ENCODE data around the gene ENTPD1. TPM values are rescaled to one million over a fixed set of nuclear protein-coding genes. Genes with fewer than 3 reads are reported as not detected.

Gene ENTPD1
- total RNA-seq, 1 donor from 2014 or later = 0.95 TPM

GRCh38 chr10:95759233-95759826 is 3.4 kb downstream of the ENTPD1 start:
- Mint-ChIP-seq H3K4me1 (ENCODE audit: low read depth, unreplicated experiment) (peaks cover 9% of the 10 kb centered on the region), H3K4me3 (ENCODE audit: unreplicated experiment) (no peak overlapping the region), H3K36me3 (ENCODE audit: low read depth, unreplicated experiment) (no peaks in the 10 kb centered on the region), H3K27ac (ENCODE audit: unreplicated experiment) (no peak overlapping the region), H3K9me3 (ENCODE audit: unreplicated experiment) (peaks cover 5% of the 10 kb centered on the region), H3K27me3 (ENCODE audit: low read depth, unreplicated experiment) (peaks cover 13% of the 10 kb centered on the region)
- Histone ChIP-seq H3K27me3 (ENCODE audit: insufficient read depth, low read length) (no peaks in the 10 kb centered on the region), H2AFZ (ENCODE audit: low read depth, low read length) (no peak overlapping the region), H3K4me1 (ENCODE audit: insufficient read depth, low read length) (no peaks in the 10 kb centered on the region), H4K20me1 (ENCODE audit: insufficient read depth, low read length) (no peaks in the 10 kb centered on the region), H3K27ac (ENCODE audit: low read depth, low read length) (no peak overlapping the region), H3K4me3 (ENCODE audit: insufficient read depth, low read depth, low read length) (no peak overlapping the region), H3K9me3 (ENCODE audit: insufficient read depth, low read depth, low read length) (no peaks in the 10 kb centered on the region), H3K36me3 (ENCODE audit: insufficient read depth, low read length) (no peaks in the 10 kb centered on the region), H3K79me2 (ENCODE audit: insufficient read depth, low read length) (no peaks in the 10 kb centered on the region), H3K9ac (ENCODE audit: low read length) (no peak overlapping the region), H3K4me2 (ENCODE audit: low read length) (no peak overlapping the region)
- no peak for FAIRE-seq
- no peak for DNase-seq (ENCODE audit: low read depth)
- TF ChIP-seq EZH2 (IDR thresholded peaks at IDR 0.05; ENCODE audit: insufficient read depth, low read length) (no peak), CTCF (IDR thresholded peaks at IDR 0.05; ENCODE audit: insufficient read depth, low read depth, low read length) (no peak)

GRCh38 chr10:95761939-95762492 is 6.1 kb downstream of the ENTPD1 start:
- no peak overlapping the region for H3K27ac ChIP-seq (ENCODE audit: low read depth, low read length)
- DNase-seq (ENCODE audit: low read depth) = no peak
- Mint-ChIP-seq H3K27me3 (ENCODE audit: low read depth, unreplicated experiment) (peaks cover 2% of the 10 kb centered on the region), H3K36me3 (ENCODE audit: low read depth, unreplicated experiment) (no peaks in the 10 kb centered on the region), H3K9me3 (ENCODE audit: unreplicated experiment) (peaks cover 8% of the 10 kb centered on the region), H3K27ac (ENCODE audit: unreplicated experiment) (no peak overlapping the region), H3K4me1 (ENCODE audit: low read depth, unreplicated experiment) (no peaks in the 10 kb centered on the region), H3K4me3 (ENCODE audit: unreplicated experiment) (no peak overlapping the region)
- H3K4me3 ChIP-seq (ENCODE audit: insufficient read depth, low read depth, low read length) = no peak overlapping the region
- no peak for FAIRE-seq
- TF ChIP-seq EZH2 (IDR thresholded peaks at IDR 0.05; ENCODE audit: insufficient read depth, low read length) = no peak
- TF ChIP-seq CTCF (IDR thresholded peaks at IDR 0.05; ENCODE audit: insufficient read depth, low read depth, low read length) = no peak
- H3K4me1 ChIP-seq (ENCODE audit: insufficient read depth, low read length) = no peaks in the 10 kb centered on the region
- no peaks in the 10 kb centered on the region for H3K9me3 ChIP-seq (ENCODE audit: insufficient read depth, low read depth, low read length)
- no peaks in the 10 kb centered on the region for H3K36me3 ChIP-seq (ENCODE audit: insufficient read depth, low read length)
- no peaks in the 10 kb centered on the region for H3K79me2 ChIP-seq (ENCODE audit: insufficient read depth, low read length)
- H4K20me1 ChIP-seq (ENCODE audit: insufficient read depth, low read length) = no peaks in the 10 kb centered on the region
- no peaks in the 10 kb centered on the region for H3K27me3 ChIP-seq (ENCODE audit: insufficient read depth, low read length)
- H2AFZ ChIP-seq (ENCODE audit: low read depth, low read length) = no peak overlapping the region
- H3K4me2 ChIP-seq (ENCODE audit: low read length) = no peak overlapping the region
- no peak overlapping the region for H3K9ac ChIP-seq (ENCODE audit: low read length)

- Mint-ChIP-seq H3K4me3 (ENCODE audit: unreplicated experiment) (no peak overlapping the region), H3K4me1 (ENCODE audit: low read depth, unreplicated experiment) (no peaks in the 10 kb centered on the region), H3K27ac (ENCODE audit: unreplicated experiment) (no peak overlapping the region), H3K9me3 (ENCODE audit: unreplicated experiment) (peaks cover 11% of the 10 kb centered on the region), H3K27me3 (ENCODE audit: low read depth, unreplicated experiment) (no peaks in the 10 kb centered on the region), H3K36me3 (ENCODE audit: low read depth, unreplicated experiment) (peaks cover 2% of the 10 kb centered on the region)
- Histone ChIP-seq H3K36me3 (ENCODE audit: insufficient read depth, low read length) (no peaks in the 10 kb centered on the region), H3K4me1 (ENCODE audit: insufficient read depth, low read length) (no peaks in the 10 kb centered on the region), H3K79me2 (ENCODE audit: insufficient read depth, low read length) (no peaks in the 10 kb centered on the region), H3K9ac (ENCODE audit: low read length) (no peak overlapping the region), H3K27ac (ENCODE audit: low read depth, low read length) (no peak overlapping the region), H2AFZ (ENCODE audit: low read depth, low read length) (no peak overlapping the region), H3K9me3 (ENCODE audit: insufficient read depth, low read depth, low read length) (no peaks in the 10 kb centered on the region), H4K20me1 (ENCODE audit: insufficient read depth, low read length) (no peaks in the 10 kb centered on the region), H3K4me3 (ENCODE audit: insufficient read depth, low read depth, low read length) (no peak overlapping the region), H3K27me3 (ENCODE audit: insufficient read depth, low read length) (no peaks in the 10 kb centered on the region), H3K4me2 (ENCODE audit: low read length) (no peak overlapping the region)
- no peak for FAIRE-seq
- DNase-seq (ENCODE audit: low read depth) = no peak
- TF ChIP-seq EZH2 (IDR thresholded peaks at IDR 0.05; ENCODE audit: insufficient read depth, low read length) = no peak
- no peak for TF ChIP-seq CTCF (IDR thresholded peaks at IDR 0.05; ENCODE audit: insufficient read depth, low read depth, low read length)
These were observed 12.1 kb downstream of the ENTPD1 start for GRCh38 chr10:95767884-95768556.
